HepG2 (cell line): Measurements from ENCODE around the gene AFF2. TPM values are rescaled to one million over a fixed set of nuclear protein-coding genes. Genes with fewer than 3 reads are reported as not detected.

Experiments used
- FOXA3 ChIP-seq: IDR thresholded peaks from 2 replicates; pipeline ENCODE4 v1.6.1; 2016; ENCODE audit warnings: missing genetic modification reagents, missing compliant biosample characterization
- NFAT5 ChIP-seq: sonication (generic); formaldehyde crosslinking; IDR thresholded peaks from 2 replicates; pipeline ENCODE4 v1.4.0; 2020; ENCODE audit warnings: missing genetic modification reagents
- NONO ChIP-seq, 2 experiments: fragments of 450-650 bp in 1 of 2; sonication (generic) in 1 of 2; formaldehyde crosslinking in 1 of 2; IDR thresholded peaks in 1 of 2; conservative IDR thresholded peaks in 1 of 2; 2 replicates each; pipeline versions ENCODE4 v1.6.1 to v1.8.0; 2017 to 2022; ENCODE audit warnings: mild to moderate bottlenecking in 1 of 2, missing genetic modification reagents in 1 of 2, moderate library complexity in 1 of 2
- POGZ ChIP-seq: sonication (generic); formaldehyde crosslinking; IDR thresholded peaks from 2 replicates; pipeline ENCODE4 v1.4.0; 2020; ENCODE audit warnings: mild to moderate bottlenecking, missing genetic modification reagents
- RXRB ChIP-seq: IDR thresholded peaks from 2 replicates; pipeline ENCODE4 v1.6.1; 2016; ENCODE audit warnings: borderline replicate concordance, missing genetic modification reagents, missing compliant biosample characterization
- SMC3 ChIP-seq: IDR thresholded peaks from 2 replicates; pipeline ENCODE4 v1.6.1; 2011; ENCODE audit warnings: low read length, improper control_type of control experiment
- SYNCRIP ChIP-seq: fragments of 200-400 bp; formaldehyde crosslinking; IDR thresholded peaks from 2 replicates; pipeline ENCODE4 v1.6.1; 2018; ENCODE audit warnings: mild to moderate bottlenecking, low read depth, low read length; ENCODE audit not compliant: insufficient read depth
- TMF1 ChIP-seq: sonication (generic); formaldehyde crosslinking; IDR thresholded peaks from 2 replicates; pipeline ENCODE4 v1.8.1; 2022; ENCODE audit warnings: low read depth, missing genetic modification reagents
- ZMAT5 ChIP-seq: sonication (generic); formaldehyde crosslinking; IDR thresholded peaks from 2 replicates; pipeline ENCODE4 v1.5.0; 2020; ENCODE audit warnings: mild to moderate bottlenecking, low read depth, missing genetic modification reagents, borderline replicate concordance
- ZNF207 ChIP-seq: fragments of 450-650 bp; IDR thresholded peaks from 2 replicates; pipeline ENCODE4 v1.6.1; 2016; ENCODE audit warnings: antibody characterized with exemption, borderline replicate concordance
- ZNF674 ChIP-seq: sonication (generic); formaldehyde crosslinking; IDR thresholded peaks from 2 replicates; pipeline ENCODE4 v1.5.0; 2020; ENCODE audit warnings: low read depth, mild to moderate bottlenecking, missing genetic modification reagents
- polyA plus RNA-seq, 8 experiments: library from polyadenylated mRNA; depleted of rRNA in 3 of 8; stranded (reverse) in 7 of 8; unstranded in 1 of 8; fragments of >200 nt; fragmentation: Illumina TruSeq in 4 of 8; extraction: Trizol in 4 of 8; gene quantifications; 2 replicates each; pipeline versions ENCODE4 v1.2.1 to v1.2.3, GENCODE V29; 2011 to 2016; ENCODE audit warnings: low read depth in 4 of 8, missing spikeins in 1 of 8, mixed read lengths in 1 of 8; ENCODE audit not compliant: insufficient read depth in 1 of 8
- total RNA-seq, 5 experiments: library from RNA; depleted of rRNA; stranded (reverse); fragments of >200 nt; fragmentation: Illumina TruSeq; extraction: Trizol; gene quantifications; 2 replicates each; pipeline ENCODE4 v1.2.3, GENCODE V29; 2016; ENCODE audit warnings: low read depth in 1 of 5
- TF ChIP-seq, protein P1 (sequence below): sonication (generic); formaldehyde crosslinking; IDR thresholded peaks from 2 replicates; pipeline ENCODE4 v1.5.1; 2020; ENCODE audit warnings: missing genetic modification reagents, mild to moderate bottlenecking, borderline replicate concordance
- TF ChIP-seq, protein P2 (sequence below): sonication (generic); formaldehyde crosslinking; IDR thresholded peaks from 2 replicates; pipeline ENCODE4 v1.4.0; 2020; ENCODE audit warnings: missing genetic modification reagents

Gene AFF2
- total and polyA plus RNA-seq, 2 of the 13 experiments (the other 11 are each of a cell fraction or from before 2014, with no cell fraction given): not detected

- TF ChIP-seq, protein P1, sequence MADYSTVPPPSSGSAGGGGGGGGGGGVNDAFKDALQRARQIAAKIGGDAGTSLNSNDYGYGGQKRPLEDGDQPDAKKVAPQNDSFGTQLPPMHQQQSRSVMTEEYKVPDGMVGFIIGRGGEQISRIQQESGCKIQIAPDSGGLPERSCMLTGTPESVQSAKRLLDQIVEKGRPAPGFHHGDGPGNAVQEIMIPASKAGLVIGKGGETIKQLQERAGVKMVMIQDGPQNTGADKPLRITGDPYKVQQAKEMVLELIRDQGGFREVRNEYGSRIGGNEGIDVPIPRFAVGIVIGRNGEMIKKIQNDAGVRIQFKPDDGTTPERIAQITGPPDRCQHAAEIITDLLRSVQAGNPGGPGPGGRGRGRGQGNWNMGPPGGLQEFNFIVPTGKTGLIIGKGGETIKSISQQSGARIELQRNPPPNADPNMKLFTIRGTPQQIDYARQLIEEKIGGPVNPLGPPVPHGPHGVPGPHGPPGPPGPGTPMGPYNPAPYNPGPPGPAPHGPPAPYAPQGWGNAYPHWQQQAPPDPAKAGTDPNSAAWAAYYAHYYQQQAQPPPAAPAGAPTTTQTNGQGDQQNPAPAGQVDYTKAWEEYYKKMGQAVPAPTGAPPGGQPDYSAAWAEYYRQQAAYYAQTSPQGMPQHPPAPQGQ (CRISPR knock-in tag): no peak
- TF ChIP-seq ZMAT5 (CRISPR knock-in tag) (no peak), NFAT5 (CRISPR knock-in tag) (no peak), NONO (IDR thresholded peaks at IDR 0.05) (no peak), NONO (CRISPR knock-in tag; conservative IDR thresholded peaks at IDR 0.05) (no peak), FOXA3 (CRISPR knock-in tag) (no peak), TMF1 (CRISPR knock-in tag) (no peak), ZNF674 (CRISPR knock-in tag) (no peak), ZNF207 (no peak), POGZ (CRISPR knock-in tag) (no peak), SYNCRIP (no peak), SMC3 (no peak), RXRB (CRISPR knock-in tag) (no peak)
- TF ChIP-seq, protein P2, sequence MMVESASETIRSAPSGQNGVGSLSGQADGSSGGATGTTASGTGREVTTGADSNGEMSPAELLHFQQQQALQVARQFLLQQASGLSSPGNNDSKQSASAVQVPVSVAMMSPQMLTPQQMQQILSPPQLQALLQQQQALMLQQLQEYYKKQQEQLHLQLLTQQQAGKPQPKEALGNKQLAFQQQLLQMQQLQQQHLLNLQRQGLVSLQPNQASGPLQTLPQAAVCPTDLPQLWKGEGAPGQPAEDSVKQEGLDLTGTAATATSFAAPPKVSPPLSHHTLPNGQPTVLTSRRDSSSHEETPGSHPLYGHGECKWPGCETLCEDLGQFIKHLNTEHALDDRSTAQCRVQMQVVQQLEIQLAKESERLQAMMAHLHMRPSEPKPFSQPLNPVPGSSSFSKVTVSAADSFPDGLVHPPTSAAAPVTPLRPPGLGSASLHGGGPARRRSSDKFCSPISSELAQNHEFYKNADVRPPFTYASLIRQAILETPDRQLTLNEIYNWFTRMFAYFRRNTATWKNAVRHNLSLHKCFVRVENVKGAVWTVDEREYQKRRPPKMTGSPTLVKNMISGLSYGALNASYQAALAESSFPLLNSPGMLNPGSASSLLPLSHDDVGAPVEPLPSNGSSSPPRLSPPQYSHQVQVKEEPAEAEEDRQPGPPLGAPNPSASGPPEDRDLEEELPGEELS (CRISPR knock-in tag): no peak
These were observed 414.4 kb downstream of the AFF2 start (continued) for GRCh38 chrX:148914783-148915182.
